ENCODE data around the gene ITGB7. TPM values are rescaled to one million over a fixed set of nuclear protein-coding genes. Genes with fewer than 3 reads are reported as not detected.

ITGB7 gene
- total RNA-seq, 1 donor from 2014 or later = 0.37 TPM

- Mint-ChIP-seq H3K27me3 (ENCODE audit: low read depth) (no peaks in the 10 kb centered on the region), H3K4me3 (ENCODE audit: unreplicated experiment) (no peak overlapping the region), H3K4me1 (ENCODE audit: low read depth) (peaks cover 5% of the 10 kb centered on the region), H3K9me3 (ENCODE audit: low read depth) (no peaks in the 10 kb centered on the region), H3K27ac (ENCODE audit: unreplicated experiment) (no peak overlapping the region), H3K36me3 (ENCODE audit: low read depth) (peaks cover 1% of the 10 kb centered on the region)
- TF ChIP-seq CTCF (IDR thresholded peaks at IDR 0.05) = no peak
- no peak for DNase-seq (ENCODE audit: low spot score)
Measured at GRCh38 chr12:53151039-53151438, 56.0 kb downstream of the ITGB7 start.

- no peak overlapping the region for H3K27ac Mint-ChIP-seq (ENCODE audit: unreplicated experiment)
- DNase-seq (ENCODE audit: low spot score) = no peak
- H3K27me3 Mint-ChIP-seq (ENCODE audit: low read depth) = no peaks in the 10 kb centered on the region
- no peaks in the 10 kb centered on the region for H3K36me3 Mint-ChIP-seq (ENCODE audit: low read depth)
- no peak overlapping the region for H3K4me3 Mint-ChIP-seq (ENCODE audit: unreplicated experiment)
- no peaks in the 10 kb centered on the region for H3K4me1 Mint-ChIP-seq (ENCODE audit: low read depth)
- no peak for TF ChIP-seq CTCF (IDR thresholded peaks at IDR 0.05)
- H3K9me3 Mint-ChIP-seq (ENCODE audit: low read depth) = no peaks in the 10 kb centered on the region
Measured at GRCh38 chr12:53147653-53148052, 59.4 kb downstream of the ITGB7 start.

DNA sequence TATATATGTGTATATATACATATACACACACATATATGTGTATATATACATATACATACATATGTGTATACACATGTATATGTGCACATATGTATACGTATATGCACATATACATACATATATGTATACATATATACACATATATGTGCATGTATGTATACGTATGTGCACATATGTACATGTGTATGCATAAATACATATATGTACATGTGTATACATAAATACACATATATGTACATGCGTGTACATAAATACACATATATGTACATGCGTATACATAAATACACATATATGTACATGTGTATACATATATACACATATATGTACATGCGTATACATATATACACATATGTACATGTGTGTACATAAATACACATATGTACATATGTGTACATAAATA, 59.9 kb downstream of the ITGB7 start:
- H3K4me3 Mint-ChIP-seq (ENCODE audit: unreplicated experiment) = no peak overlapping the region
- H3K27ac Mint-ChIP-seq (ENCODE audit: unreplicated experiment) = no peak overlapping the region
- H3K36me3 Mint-ChIP-seq (ENCODE audit: low read depth) = no peaks in the 10 kb centered on the region
- no peaks in the 10 kb centered on the region for H3K9me3 Mint-ChIP-seq (ENCODE audit: low read depth)
- no peak for TF ChIP-seq CTCF (IDR thresholded peaks at IDR 0.05)
- no peak for DNase-seq (ENCODE audit: low spot score)
- H3K27me3 Mint-ChIP-seq (ENCODE audit: low read depth) = no peaks in the 10 kb centered on the region
- no peaks in the 10 kb centered on the region for H3K4me1 Mint-ChIP-seq (ENCODE audit: low read depth)

DNA sequence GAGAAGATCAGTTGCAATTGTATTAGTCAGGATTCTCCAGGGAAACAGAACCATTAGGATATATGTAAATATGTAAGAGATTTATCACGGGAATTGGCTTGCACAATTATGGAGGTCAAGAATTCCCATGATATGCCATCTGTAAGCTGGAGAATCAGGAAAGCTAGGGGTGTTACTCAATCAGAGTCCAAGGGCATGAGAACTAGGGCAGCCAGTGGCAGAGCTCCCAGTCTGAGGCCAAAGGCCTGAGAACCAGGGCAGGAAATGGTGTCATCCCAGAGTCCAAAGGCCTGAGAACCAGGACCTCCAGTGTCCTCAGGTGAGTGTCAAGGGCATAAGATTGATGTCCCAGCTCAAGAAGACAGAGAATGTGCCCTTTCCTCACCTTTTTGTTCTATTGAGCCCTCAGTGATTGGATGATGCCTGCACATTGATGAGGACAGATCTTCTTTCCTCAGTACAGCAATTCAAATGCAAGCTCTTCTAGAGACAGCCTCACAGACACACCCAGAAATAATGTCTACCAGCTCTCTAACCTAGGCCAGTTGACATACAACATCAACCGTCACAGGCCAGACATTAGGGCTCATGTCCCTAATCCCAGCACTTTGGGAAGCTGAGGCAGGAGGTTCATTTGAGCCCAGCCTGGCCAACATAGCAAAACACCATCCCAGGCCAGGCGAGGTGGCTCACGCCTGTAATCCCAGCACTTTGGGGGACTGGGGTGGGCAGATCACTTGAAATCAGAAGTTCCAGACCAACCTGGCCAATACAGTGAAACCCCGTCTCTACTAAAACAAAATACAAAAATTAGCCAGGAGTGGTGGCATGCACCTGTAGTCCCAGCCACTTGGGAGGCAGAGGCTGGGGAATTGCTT, 61.4 kb downstream of the ITGB7 start:
- Mint-ChIP-seq H3K4me1 (ENCODE audit: low read depth) (no peaks in the 10 kb centered on the region), H3K36me3 (ENCODE audit: low read depth) (no peaks in the 10 kb centered on the region), H3K9me3 (ENCODE audit: low read depth) (no peaks in the 10 kb centered on the region), H3K4me3 (ENCODE audit: unreplicated experiment) (no peak overlapping the region), H3K27me3 (ENCODE audit: low read depth) (peaks cover 2% of the 10 kb centered on the region), H3K27ac (ENCODE audit: unreplicated experiment) (no peak overlapping the region)
- DNase-seq (ENCODE audit: low spot score) = no peak
- TF ChIP-seq CTCF (IDR thresholded peaks at IDR 0.05) = no peak

GRCh38 chr12:53143355-53143754, 63.7 kb downstream of the ITGB7 start:
- Mint-ChIP-seq H3K27ac (ENCODE audit: unreplicated experiment) (no peak overlapping the region), H3K9me3 (ENCODE audit: low read depth) (no peaks in the 10 kb centered on the region), H3K4me3 (ENCODE audit: unreplicated experiment) (no peak overlapping the region), H3K4me1 (ENCODE audit: low read depth) (no peaks in the 10 kb centered on the region), H3K27me3 (ENCODE audit: low read depth) (peaks cover 2% of the 10 kb centered on the region), H3K36me3 (ENCODE audit: low read depth) (no peaks in the 10 kb centered on the region)
- no peak for TF ChIP-seq CTCF (IDR thresholded peaks at IDR 0.05)
- no peak for DNase-seq (ENCODE audit: low spot score)

Other genes starting within 250 kb of the ITGB7 start
- gene EIF4B, start 200.8 kb downstream of the ITGB7 start, total RNA-seq = 270 to 336 TPM (median 323 TPM) in 3 replicates
- 104 to 107 TPM (median 105 TPM) in 3 replicates for gene TNS2, start 157.2 kb downstream of the ITGB7 start, total RNA-seq
- 37.1 to 40.2 TPM (median 38.5 TPM) in 3 replicates for gene SPRYD3, start 127.9 kb downstream of the ITGB7 start, total RNA-seq
- 7.0 to 10.0 TPM (median 8.9 TPM) in 3 replicates for gene IGFBP6, start 109.6 kb downstream of the ITGB7 start, total RNA-seq
- gene SOAT2, start 103.8 kb downstream of the ITGB7 start, total RNA-seq = not detected in 3 replicates
- 27.3 to 36.7 TPM (median 28.0 TPM) in 3 replicates for gene ZNF740, start 26.5 kb downstream of the ITGB7 start, total RNA-seq
- gene CSAD, start 26.3 kb downstream of the ITGB7 start, total RNA-seq = 24.3 to 34.6 TPM (median 27.1 TPM) in 3 replicates
- 19.4 to 30.0 TPM (median 21.7 TPM) in 3 replicates for gene RARG, start 25.0 kb upstream of the ITGB7 start, total RNA-seq
- 4.0 to 5.5 TPM (median 4.8 TPM) in 3 replicates for gene ESPL1, start 61.0 kb upstream of the ITGB7 start, total RNA-seq
- gene PFDN5, start 88.3 kb upstream of the ITGB7 start, total RNA-seq = 266 to 309 TPM (median 274 TPM) in 3 replicates
- 44.1 to 47.0 TPM (median 47.0 TPM) in 3 replicates for gene MYG1, start 92.4 kb upstream of the ITGB7 start, total RNA-seq
- 48.6 to 71.1 TPM (median 52.8 TPM) in 3 replicates for gene AAAS, start 114.4 kb upstream of the ITGB7 start, total RNA-seq
- not detected in 3 replicates for gene SP7, start 129.1 kb upstream of the ITGB7 start, total RNA-seq
- 57.1 to 59.7 TPM (median 59.0 TPM) in 3 replicates for gene SP1, start 172.9 kb upstream of the ITGB7 start, total RNA-seq
- gene AMHR2, start 216.6 kb upstream of the ITGB7 start, total RNA-seq = not detected in 3 replicates
- 96.2 to 110 TPM (median 102 TPM) in 3 replicates for gene PRR13, start 234.5 kb upstream of the ITGB7 start, total RNA-seq
- gene PCBP2, start 244.9 kb upstream of the ITGB7 start, total RNA-seq = 601 to 638 TPM (median 611 TPM) in 3 replicates

All from chondrocyte (in vitro differentiated cells).